Breast epithelium (tissue), 3 donors: ENCODE results near the gene DNHD1.

Experiments
- POLR2A ChIP-seq: fragments of 450-650 bp; IDR thresholded peaks from one replicate; pipeline ENCODE4 v1.6.1; 2016; ENCODE audit warnings: antibody characterized with exemption, mild to moderate bottlenecking, moderate library complexity
- POLR2AphosphoS5 ChIP-seq, 3 donors: sonication (generic); formaldehyde crosslinking; IDR thresholded peaks; one replicate each; pipeline ENCODE4 v1.6.1; 2017; ENCODE audit warnings: antibody characterized with exemption in 3 of 3
- TF ChIP-seq, protein P1 (sequence below), 3 donors: fragments of 450-650 bp; IDR thresholded peaks; one replicate each; pipeline ENCODE4 v1.5.1; 2016 to 2017; ENCODE audit warnings: antibody characterized with exemption in 3 of 3, mild to moderate bottlenecking in 3 of 3, moderate library complexity in 3 of 3

GRCh38 chr11:6481012-6481923 is 15.8 kb upstream of the DNHD1 start, which contains the start of the genes ARFIP2 and TIMM10B:
- TF ChIP-seq POLR2A (peak; percentile 93), POLR2AphosphoS5 (IDR thresholded peaks at IDR 0.05) (peak; percentile 88 to 98 (median 94))
- TF ChIP-seq, protein P1, sequence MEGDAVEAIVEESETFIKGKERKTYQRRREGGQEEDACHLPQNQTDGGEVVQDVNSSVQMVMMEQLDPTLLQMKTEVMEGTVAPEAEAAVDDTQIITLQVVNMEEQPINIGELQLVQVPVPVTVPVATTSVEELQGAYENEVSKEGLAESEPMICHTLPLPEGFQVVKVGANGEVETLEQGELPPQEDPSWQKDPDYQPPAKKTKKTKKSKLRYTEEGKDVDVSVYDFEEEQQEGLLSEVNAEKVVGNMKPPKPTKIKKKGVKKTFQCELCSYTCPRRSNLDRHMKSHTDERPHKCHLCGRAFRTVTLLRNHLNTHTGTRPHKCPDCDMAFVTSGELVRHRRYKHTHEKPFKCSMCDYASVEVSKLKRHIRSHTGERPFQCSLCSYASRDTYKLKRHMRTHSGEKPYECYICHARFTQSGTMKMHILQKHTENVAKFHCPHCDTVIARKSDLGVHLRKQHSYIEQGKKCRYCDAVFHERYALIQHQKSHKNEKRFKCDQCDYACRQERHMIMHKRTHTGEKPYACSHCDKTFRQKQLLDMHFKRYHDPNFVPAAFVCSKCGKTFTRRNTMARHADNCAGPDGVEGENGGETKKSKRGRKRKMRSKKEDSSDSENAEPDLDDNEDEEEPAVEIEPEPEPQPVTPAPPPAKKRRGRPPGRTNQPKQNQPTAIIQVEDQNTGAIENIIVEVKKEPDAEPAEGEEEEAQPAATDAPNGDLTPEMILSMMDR (IDR thresholded peaks at IDR 0.05) = no peak
